Thyroid gland (tissue), 4 donors: Measurements from ENCODE around the gene ACSL3. TPM values are rescaled to one million over a fixed set of nuclear protein-coding genes. Genes with fewer than 3 reads are reported as not detected.

ENCODE experiments used
- DNase-seq, 2 donors: peaks; one replicate each; pipeline ENCODE4 v3.0.0-alpha.2; 2019
- H3K27ac ChIP-seq, 3 donors: fragments of 200-600 bp; sonication (generic); 1 replicate in 2 of 3; 2 replicates in 1 of 3; pipeline ENCODE4 v1.5.1; 2016 to 2019; ENCODE audit warnings: mild to moderate bottlenecking in 1 of 3, moderate library complexity in 1 of 3
- H3K27me3 ChIP-seq: fragments of 200-600 bp; sonication (generic); one replicate; pipeline ENCODE4 v1.5.1; 2019
- H3K36me3 ChIP-seq, 2 donors: fragments of 200-600 bp; sonication (generic); one replicate each; pipeline ENCODE4 v1.5.1; 2016 to 2019
- H3K4me1 ChIP-seq, 2 donors: fragments of 200-600 bp; sonication (generic); one replicate each; pipeline ENCODE4 v1.5.1; 2017 to 2019
- H3K4me3 ChIP-seq, 3 donors: fragments of 200-600 bp; sonication (generic); replicated peaks in 1 of 3; 1 replicate in 2 of 3; 2 replicates in 1 of 3; pipeline ENCODE4 v1.5.1; 2016; ENCODE audit warnings: mild to moderate bottlenecking in 1 of 3
- H3K9me3 ChIP-seq: fragments of 200-600 bp; sonication (generic); one replicate; pipeline ENCODE4 v1.5.1; 2017
- POLR2A ChIP-seq, 2 donors: fragments of 450-650 bp; IDR thresholded peaks; one replicate each; pipeline ENCODE4 v1.6.1; 2017; ENCODE audit warnings: antibody characterized with exemption in 2 of 2, mild to moderate bottlenecking in 2 of 2, moderate library complexity in 1 of 2
- WGBS, 2 donors: methylation state at CpG; one replicate each; pipeline ENCODE4 v1.1.5; 2017; 5-methylcytosine and 5-hydroxymethylcytosine counted together
- intact Hi-C: fragments of 100-400 bp; cut with DNase I; formaldehyde crosslinking; loops from one replicate; pipeline ENCODE4 v1.15.1; 2023
- total RNA-seq, 4 donors: library from RNA; depleted of rRNA; stranded (reverse); fragments of >200 nt; gene quantifications; one replicate each; pipeline ENCODE4 v1.2.3, GENCODE V29; 2016
- TF ChIP-seq, protein P1 (sequence below), 6 experiments: fragments of 200-600 bp in 3 of 6; fragments of 450-650 bp in 3 of 6; sonication (generic) in 3 of 6; IDR thresholded peaks; one replicate each; pipeline ENCODE4 v1.5.1; 2016 to 2019; ENCODE audit warnings: antibody characterized with exemption in 6 of 6, mild to moderate bottlenecking in 2 of 6, inconsistent platforms in 1 of 6, moderate library complexity in 1 of 6

Gene ACSL3
- total RNA-seq, 4 donors from 2014 or later = 62.0 to 85.8 (median 76.6) TPM

DNA sequence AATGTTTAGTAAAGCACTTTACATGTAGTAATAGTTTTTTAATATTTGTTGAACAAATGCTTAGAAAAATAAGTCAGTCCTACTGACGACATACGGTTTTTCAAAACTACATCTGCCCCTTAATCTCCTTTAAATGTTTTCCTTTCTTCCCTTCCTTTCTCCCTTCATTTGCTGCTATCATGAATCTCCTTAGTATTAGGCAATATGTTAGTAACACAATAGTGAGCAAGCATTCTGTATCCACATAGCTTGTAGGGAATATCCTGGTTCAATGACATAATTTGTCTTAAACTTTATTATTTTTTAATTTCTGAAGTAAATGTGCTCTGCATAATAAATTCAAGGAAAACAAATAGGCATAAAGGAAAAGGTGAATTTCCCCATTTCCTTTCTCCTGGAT lies 79.1 kb downstream of the ACSL3 start:
- Histone ChIP-seq H3K4me1 (no peaks in the 10 kb centered on the region), H3K4me3 (no peak overlapping the region), H3K27me3 (no peaks in the 10 kb centered on the region), H3K27ac (no peak overlapping the region), H3K36me3 (peaks cover 9 to 11% of the 10 kb centered on the region in 2 donors), H3K9me3 (no peaks in the 10 kb centered on the region)
- 94 to 96% methylated on average over 2 of the region's 2 CpGs for WGBS, 2 donors
- no peak for DNase-seq
- no peak for TF ChIP-seq POLR2A (IDR thresholded peaks at IDR 0.05)
- TF ChIP-seq, protein P1, sequence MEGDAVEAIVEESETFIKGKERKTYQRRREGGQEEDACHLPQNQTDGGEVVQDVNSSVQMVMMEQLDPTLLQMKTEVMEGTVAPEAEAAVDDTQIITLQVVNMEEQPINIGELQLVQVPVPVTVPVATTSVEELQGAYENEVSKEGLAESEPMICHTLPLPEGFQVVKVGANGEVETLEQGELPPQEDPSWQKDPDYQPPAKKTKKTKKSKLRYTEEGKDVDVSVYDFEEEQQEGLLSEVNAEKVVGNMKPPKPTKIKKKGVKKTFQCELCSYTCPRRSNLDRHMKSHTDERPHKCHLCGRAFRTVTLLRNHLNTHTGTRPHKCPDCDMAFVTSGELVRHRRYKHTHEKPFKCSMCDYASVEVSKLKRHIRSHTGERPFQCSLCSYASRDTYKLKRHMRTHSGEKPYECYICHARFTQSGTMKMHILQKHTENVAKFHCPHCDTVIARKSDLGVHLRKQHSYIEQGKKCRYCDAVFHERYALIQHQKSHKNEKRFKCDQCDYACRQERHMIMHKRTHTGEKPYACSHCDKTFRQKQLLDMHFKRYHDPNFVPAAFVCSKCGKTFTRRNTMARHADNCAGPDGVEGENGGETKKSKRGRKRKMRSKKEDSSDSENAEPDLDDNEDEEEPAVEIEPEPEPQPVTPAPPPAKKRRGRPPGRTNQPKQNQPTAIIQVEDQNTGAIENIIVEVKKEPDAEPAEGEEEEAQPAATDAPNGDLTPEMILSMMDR (IDR thresholded peaks at IDR 0.05) = no peak
- intact Hi-C loops = no loop called here

DNA sequence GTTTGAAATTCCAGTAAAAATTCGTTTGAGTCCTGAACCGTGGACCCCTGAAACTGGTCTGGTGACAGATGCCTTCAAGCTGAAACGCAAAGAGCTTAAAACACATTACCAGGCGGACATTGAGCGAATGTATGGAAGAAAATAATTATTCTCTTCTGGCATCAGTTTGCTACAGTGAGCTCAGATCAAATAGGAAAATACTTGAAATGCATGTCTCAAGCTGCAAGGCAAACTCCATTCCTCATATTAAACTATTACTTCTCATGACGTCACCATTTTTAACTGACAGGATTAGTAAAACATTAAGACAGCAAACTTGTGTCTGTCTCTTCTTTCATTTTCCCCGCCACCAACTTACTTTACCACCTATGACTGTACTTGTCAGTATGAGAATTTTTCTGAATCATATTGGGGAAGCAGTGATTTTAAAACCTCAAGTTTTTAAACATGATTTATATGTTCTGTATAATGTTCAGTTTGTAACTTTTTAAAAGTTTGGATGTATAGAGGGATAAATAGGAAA lies 80.7 kb downstream of the ACSL3 start:
- Histone ChIP-seq H3K27ac (no peak overlapping the region), H3K9me3 (no peaks in the 10 kb centered on the region), H3K36me3 (peaks cover 2 to 9% of the 10 kb centered on the region in 2 donors), H3K4me1 (no peaks in the 10 kb centered on the region), H3K27me3 (no peaks in the 10 kb centered on the region), H3K4me3 (no peak overlapping the region)
- DNase-seq = no peak
- intact Hi-C loops = no loop called here
- TF ChIP-seq, protein P1 (IDR thresholded peaks at IDR 0.05) = no peak
- TF ChIP-seq POLR2A (IDR thresholded peaks at IDR 0.05) = no peak
- WGBS, 2 donors = 93% methylated on average over 7 of the region's 7 CpGs

DNA sequence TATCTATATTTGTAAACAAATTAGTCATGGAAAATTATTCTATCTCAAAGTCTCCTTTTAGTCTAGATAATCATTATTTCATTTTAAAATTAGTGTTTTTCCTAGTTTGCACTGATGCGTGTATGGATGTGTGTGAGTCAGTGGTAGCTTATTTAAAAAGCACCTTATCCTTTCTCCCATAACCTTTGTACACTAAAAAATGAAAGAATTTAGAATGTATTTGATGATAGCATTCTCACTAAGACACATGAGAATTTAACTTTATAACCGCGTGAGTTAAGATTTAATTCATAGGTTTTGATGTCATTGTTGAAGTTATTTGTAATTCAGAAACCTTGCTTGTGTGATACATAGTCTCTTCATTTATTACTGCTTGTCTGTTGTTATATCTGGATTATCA lies 81.7 kb downstream of the ACSL3 start:
- Histone ChIP-seq H3K27ac (no peak overlapping the region), H3K36me3 (peaks cover 2 to 5% of the 10 kb centered on the region in 2 donors), H3K4me3 (no peak overlapping the region), H3K4me1 (no peaks in the 10 kb centered on the region), H3K9me3 (no peaks in the 10 kb centered on the region), H3K27me3 (no peaks in the 10 kb centered on the region)
- no peak for TF ChIP-seq POLR2A (IDR thresholded peaks at IDR 0.05)
- TF ChIP-seq, protein P1 (IDR thresholded peaks at IDR 0.05) = no peak
- intact Hi-C loops = no loop called here
- no peak for DNase-seq
- 96 to 97% methylated on average over 3 of the region's 3 CpGs for WGBS, 2 donors

DNA sequence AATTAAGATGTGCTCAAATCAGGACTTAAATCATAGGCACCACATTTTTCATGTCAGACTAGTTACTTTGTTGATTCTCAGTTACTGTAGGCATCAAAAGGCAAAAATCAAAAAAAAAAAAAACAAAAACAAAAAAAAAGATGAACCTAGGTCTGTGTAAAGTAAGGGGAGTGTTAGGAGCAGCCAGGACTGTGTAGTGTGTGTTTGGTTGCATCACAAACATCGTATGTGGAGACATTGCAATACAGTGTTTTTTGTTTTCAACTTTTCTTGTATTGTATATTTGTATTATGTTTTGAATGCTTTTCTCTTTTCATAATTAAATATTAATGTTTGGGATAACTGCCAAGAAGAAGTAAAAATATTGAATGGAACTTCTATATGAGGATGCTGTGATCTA lies 82.1 kb downstream of the ACSL3 start:
- no peak overlapping the region for H3K4me3 ChIP-seq
- no peak for DNase-seq
- no peaks in the 10 kb centered on the region for H3K4me1 ChIP-seq
- intact Hi-C loops = no loop called here
- TF ChIP-seq POLR2A (IDR thresholded peaks at IDR 0.05) = no peak
- TF ChIP-seq, protein P1 (IDR thresholded peaks at IDR 0.05) = no peak
- H3K27me3 ChIP-seq = no peaks in the 10 kb centered on the region
- H3K36me3 ChIP-seq = peaks cover 2 to 5% of the 10 kb centered on the region in 2 donors
- no peaks in the 10 kb centered on the region for H3K9me3 ChIP-seq
- 95 to 97% methylated on average over 1 of the region's 1 CpG for WGBS, 2 donors
- no peak overlapping the region for H3K27ac ChIP-seq

DNA sequence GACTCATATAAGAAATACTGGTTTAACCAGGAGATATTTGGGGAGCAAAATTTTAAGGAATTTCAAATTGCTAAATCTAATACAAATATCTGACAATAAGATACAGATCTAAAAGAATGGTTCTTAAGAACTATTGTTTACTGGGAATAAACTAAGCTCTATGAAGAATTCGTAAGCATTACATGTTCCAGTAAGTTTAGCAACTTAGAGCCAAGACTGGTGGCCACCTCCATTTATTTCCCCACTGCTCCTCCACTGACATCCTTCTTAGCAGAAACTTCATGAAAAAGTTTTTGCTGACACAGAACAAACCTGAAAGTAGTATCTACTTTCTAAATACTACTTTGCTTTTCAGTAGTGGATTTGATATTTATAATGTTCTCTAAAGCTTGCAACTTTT lies 83.0 kb downstream of the ACSL3 start:
- Histone ChIP-seq H3K36me3 (peaks cover 0 to 2% of the 10 kb centered on the region in 2 donors), H3K27me3 (no peaks in the 10 kb centered on the region), H3K9me3 (no peaks in the 10 kb centered on the region), H3K27ac (no peak overlapping the region), H3K4me3 (no peak overlapping the region), H3K4me1 (no peaks in the 10 kb centered on the region)
- 69 to 74% methylated on average over 1 of the region's 1 CpG for WGBS, 2 donors
- no peak for TF ChIP-seq POLR2A (IDR thresholded peaks at IDR 0.05)
- TF ChIP-seq, protein P1 (IDR thresholded peaks at IDR 0.05) = no peak
- no peak for DNase-seq
- intact Hi-C loops = no loop called here
